GM19397 (cell line): Measurements from ENCODE around the gene IGSF6.
"Not testable (repeated sequence)": the region's sequence is repeated elsewhere in the genome, so short reads cannot be mapped to it uniquely, and the experiment has no call there.

Source experiments
- ATAC-seq: cut with Tn5 transposase; IDR thresholded peaks from one replicate; pipeline ENCODE4 v1.9.1; 2021; ENCODE audit warnings: mild to moderate bottlenecking, moderate library complexity; ENCODE audit not compliant: unreplicated experiment

Gene IGSF6

GRCh38 chr16:21629616-21630539, 22.5 kb downstream of the IGSF6 start:
- not testable (repeated sequence) for ATAC-seq

GRCh38 chr16:21628772-21629171, 23.6 kb downstream of the IGSF6 start:
- ATAC-seq: no peak

GRCh38 chr16:21628121-21628726, 24.2 kb downstream of the IGSF6 start:
- ATAC-seq: no peak

GRCh38 chr16:21626659-21627277, 25.6 kb downstream of the IGSF6 start:
- no peak for ATAC-seq

GRCh38 chr16:21625026-21625425, 27.4 kb downstream of the IGSF6 start:
- ATAC-seq: no peak

GRCh38 chr16:21622545-21622944, 29.9 kb downstream of the IGSF6 start:
- no peak for ATAC-seq

GRCh38 chr16:21620592-21620991, 31.8 kb downstream of the IGSF6 start:
- ATAC-seq: no peak

GRCh38 chr16:21619765-21620425, 32.5 kb downstream of the IGSF6 start:
- ATAC-seq: no peak

GRCh38 chr16:21618281-21618680, 34.1 kb downstream of the IGSF6 start:
- ATAC-seq: no peak

GRCh38 chr16:21617607-21618006, 34.8 kb downstream of the IGSF6 start:
- no peak for ATAC-seq

GRCh38 chr16:21614896-21615295, 37.5 kb downstream of the IGSF6 start:
- no peak for ATAC-seq

- no peak for ATAC-seq
These were observed 38.6 kb downstream of the IGSF6 start for GRCh38 chr16:21613781-21614180.

GRCh38 chr16:21613361-21613760, 39.0 kb downstream of the IGSF6 start:
- ATAC-seq: no peak

- no peak for ATAC-seq
These were observed 40.6 kb downstream of the IGSF6 start for GRCh38 chr16:21611556-21612384.

GRCh38 chr16:21611198-21611555, 41.2 kb downstream of the IGSF6 start:
- no peak for ATAC-seq

- no peak for ATAC-seq
These were observed 41.6 kb downstream of the IGSF6 start for GRCh38 chr16:21610766-21611165.

- no peak for ATAC-seq
These were observed 42.3 kb downstream of the IGSF6 start for GRCh38 chr16:21610006-21610544.

GRCh38 chr16:21608639-21609328, 43.6 kb downstream of the IGSF6 start:
- no peak for ATAC-seq

- not testable (repeated sequence) for ATAC-seq
These were observed 46.6 kb downstream of the IGSF6 start for GRCh38 chr16:21605848-21606247.

GRCh38 chr16:21603928-21604327, 48.5 kb downstream of the IGSF6 start:
- no peak for ATAC-seq
